ENCODE results near the gene RNASEL.

RNASEL gene

DNA sequence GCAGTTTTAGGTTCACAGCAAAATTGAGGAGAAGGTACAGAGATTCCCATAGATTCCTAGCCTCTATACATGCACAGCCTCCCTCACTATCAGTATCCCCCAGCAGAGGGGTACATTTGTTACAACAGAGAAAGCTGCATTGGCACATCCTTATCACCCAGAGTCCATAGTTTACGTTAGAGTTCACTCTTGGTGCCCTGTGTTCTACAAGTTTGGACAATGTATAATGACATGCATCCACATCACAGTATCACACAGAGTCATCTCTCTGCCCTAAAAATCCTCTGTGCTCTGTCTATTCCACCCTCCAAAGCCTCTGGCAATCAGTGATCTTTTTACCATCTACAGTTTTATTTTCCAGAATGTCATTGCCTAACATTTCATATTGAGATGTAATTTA, 37.5 kb upstream of the RNASEL start:
- no peak for DNase-seq (ENCODE audit: extremely low read depth, low read depth)
- TF ChIP-seq, protein P1, sequence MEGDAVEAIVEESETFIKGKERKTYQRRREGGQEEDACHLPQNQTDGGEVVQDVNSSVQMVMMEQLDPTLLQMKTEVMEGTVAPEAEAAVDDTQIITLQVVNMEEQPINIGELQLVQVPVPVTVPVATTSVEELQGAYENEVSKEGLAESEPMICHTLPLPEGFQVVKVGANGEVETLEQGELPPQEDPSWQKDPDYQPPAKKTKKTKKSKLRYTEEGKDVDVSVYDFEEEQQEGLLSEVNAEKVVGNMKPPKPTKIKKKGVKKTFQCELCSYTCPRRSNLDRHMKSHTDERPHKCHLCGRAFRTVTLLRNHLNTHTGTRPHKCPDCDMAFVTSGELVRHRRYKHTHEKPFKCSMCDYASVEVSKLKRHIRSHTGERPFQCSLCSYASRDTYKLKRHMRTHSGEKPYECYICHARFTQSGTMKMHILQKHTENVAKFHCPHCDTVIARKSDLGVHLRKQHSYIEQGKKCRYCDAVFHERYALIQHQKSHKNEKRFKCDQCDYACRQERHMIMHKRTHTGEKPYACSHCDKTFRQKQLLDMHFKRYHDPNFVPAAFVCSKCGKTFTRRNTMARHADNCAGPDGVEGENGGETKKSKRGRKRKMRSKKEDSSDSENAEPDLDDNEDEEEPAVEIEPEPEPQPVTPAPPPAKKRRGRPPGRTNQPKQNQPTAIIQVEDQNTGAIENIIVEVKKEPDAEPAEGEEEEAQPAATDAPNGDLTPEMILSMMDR (IDR thresholded peaks at IDR 0.05; ENCODE audit: low read depth, low read length): no peak

DNA sequence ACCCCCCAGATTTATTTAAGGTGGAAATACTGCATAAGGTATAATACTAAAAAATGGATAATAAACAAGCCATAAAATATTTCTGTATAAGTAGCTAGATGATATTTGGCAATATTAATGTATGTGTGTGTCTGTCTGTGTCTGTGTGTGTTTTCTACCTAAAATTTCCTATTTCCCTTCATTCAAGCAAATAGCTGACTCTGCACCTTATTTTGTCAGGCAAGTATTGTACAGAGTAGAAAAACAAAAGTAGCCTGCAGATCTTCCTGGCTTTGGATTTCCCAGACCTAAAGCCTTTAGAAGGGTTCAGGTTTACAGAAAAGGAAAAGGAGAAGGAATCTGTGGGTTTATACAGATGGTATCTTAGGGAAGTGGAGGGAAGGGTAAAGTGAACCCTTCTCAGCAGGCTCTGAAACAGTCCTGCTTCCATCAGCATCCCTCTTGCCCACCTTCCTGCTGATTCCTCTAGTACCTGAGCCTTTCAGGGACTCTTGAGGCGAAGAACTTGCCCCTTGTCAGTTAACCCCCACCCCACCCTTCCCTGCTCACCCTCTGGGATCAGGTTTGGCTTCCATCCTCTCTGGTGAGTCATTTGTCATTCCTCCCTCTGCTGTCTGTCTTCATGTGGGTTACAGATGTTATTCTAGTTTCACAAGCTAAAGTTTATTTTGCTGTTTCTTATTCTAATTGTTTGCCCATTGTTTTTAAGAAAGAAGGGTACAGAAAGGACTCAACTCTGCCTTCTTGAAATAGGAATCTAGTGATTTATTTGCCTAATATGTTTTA, 36.9 kb upstream of the RNASEL start:
- DNase-seq (ENCODE audit: extremely low read depth, low read depth): no peak
- TF ChIP-seq, protein P1 (IDR thresholded peaks at IDR 0.05; ENCODE audit: low read depth, low read length): no peak

DNA sequence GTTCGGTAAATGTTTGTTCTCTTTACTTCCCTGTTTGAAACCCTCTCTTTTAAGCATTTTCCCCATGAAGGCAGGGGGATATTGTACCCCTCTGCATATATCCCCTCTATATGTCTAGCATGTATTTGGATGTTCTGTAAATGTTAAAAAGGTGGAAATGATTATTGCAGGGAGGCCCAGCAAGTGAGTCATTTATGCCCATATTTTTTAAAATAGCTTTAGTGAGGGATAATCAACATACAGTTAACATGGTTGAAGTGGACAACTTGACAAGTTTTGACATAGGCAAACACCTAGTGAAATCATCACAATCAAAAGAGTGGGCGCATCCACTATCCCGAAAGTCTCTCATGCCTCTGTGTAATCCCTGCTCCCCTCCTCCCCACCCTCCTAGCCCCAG, 36.0 kb upstream of the RNASEL start:
- no peak for DNase-seq (ENCODE audit: extremely low read depth, low read depth)
- TF ChIP-seq, protein P1 (IDR thresholded peaks at IDR 0.05; ENCODE audit: low read depth, low read length): no peak

DNA sequence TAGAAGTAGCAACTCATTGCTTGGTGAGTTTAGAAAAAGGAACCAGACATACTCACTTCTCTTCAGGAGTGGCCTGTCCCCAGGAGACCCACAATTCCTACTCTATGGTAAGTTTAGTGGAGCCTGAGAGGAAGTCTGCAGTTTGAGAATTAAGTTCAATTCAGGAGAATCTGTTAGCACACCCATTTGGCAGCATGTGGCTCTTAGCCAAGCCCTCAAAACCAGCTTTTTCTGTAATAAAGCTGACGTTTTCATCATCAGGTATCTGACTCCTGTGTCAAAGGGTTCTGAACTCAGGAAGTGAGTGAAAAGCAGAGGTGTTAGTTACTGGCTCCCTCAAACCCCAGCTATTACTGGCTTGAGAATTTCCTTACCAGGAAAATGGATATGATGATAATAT, 35.5 kb upstream of the RNASEL start:
- no peak for DNase-seq (ENCODE audit: extremely low read depth, low read depth)

DNA sequence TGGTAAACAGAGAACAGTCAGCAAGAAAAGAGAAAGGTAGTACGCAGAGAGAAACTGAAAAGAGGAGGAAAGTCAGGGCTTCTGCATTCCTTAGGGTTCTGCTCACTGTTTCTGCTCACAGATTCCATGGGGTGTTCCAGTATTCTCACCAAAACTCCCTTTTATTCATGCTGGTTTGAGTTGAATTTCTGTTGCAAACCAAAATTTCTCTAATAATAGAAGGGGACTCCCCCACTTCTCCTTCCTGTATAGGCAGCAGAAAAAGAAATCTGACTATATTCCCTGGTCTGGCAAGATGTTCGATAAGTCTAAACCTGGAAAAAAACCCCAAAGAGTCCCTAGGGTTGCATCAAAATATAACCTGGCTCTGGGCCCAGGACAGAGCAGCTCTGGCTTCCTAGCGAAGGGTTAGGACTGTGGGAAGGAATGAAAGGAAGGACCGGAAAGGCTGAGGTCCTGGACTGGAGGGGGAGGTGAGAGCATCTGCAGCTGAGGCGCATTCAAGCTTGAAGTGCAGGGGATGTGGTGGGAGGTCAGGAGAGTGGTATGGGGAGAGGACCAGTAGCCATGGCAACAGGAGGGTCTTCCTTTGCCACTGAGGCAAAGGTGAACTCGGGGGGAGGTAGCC, 34.0 kb upstream of the RNASEL start:
- TF ChIP-seq, protein P1 (IDR thresholded peaks at IDR 0.05; ENCODE audit: low read depth, low read length): no peak
- no peak for DNase-seq (ENCODE audit: extremely low read depth, low read depth)

More for the DNA sequence above, 35.5 kb upstream of the RNASEL start:
- TF ChIP-seq, protein P1 (IDR thresholded peaks at IDR 0.05; ENCODE audit: low read depth, low read length): no peak

DNA sequence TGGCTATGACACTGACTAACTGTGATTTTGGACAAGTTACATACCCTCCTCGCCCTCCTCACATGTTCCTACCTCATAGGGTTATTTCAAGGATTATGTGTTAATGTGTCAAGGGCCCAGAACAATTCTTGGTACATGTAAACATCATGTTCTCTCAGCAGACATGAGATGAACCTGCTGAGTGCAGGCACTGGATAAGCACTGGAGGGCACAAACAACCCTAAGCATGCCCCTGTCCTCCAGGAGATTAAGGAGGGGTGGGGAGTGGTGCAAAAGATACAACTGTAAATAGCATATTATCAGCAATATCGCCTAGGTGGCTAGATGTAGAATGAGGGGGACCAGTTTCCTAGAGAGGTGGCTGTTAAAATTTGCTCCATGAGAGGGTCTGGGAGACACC, 32.9 kb upstream of the RNASEL start:
- TF ChIP-seq, protein P1 (IDR thresholded peaks at IDR 0.05; ENCODE audit: low read depth, low read length): no peak
- DNase-seq (ENCODE audit: extremely low read depth, low read depth): no peak

DNA sequence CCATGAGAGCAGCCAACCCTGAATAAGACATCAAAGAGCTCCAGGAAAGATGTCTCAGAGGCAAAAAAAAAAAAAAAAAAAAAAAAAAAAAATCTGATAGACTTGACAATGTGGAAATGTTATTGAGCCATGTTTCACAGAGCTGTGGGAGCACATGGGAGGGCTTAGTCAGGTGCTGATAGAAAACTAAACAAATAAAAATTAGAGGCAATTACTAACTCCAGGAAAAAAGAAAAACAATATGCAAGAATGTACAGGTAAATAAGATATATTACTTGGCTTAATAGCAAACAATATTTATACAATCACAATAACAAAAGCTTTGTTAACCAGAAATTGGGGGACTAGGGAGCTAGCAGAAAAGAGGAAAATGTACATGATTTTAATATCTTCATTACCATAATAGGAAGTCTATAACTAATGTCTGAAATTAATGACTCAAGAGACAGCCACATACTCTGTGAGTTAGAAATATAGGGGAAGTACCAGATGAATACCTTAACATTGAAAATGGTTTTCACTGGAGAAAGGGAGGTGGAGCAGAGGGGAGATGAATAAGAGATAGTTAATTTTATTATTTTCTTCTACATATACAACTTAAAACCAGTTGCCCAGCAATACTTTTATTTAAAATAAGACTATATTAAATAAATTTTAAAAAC, 32.0 kb upstream of the RNASEL start:
- DNase-seq (ENCODE audit: extremely low read depth, low read depth): no peak
- TF ChIP-seq, protein P1 (IDR thresholded peaks at IDR 0.05; ENCODE audit: low read depth, low read length): no peak
